Panc1 (cell line): ENCODE results near the gene FUNDC1. TPM values are rescaled to one million over a fixed set of nuclear protein-coding genes. Genes with fewer than 3 reads are reported as not detected.

Experiments
- ATAC-seq: fragments of 200-7000 bp; cut with Tn5 transposase; 2 replicates; pipeline ENCODE4 v1.9.1; 2020; ENCODE audit warnings: mild to moderate bottlenecking, moderate library complexity
- BruUV-seq: library from RNA; stranded (reverse); fragments of 400-500 nt; replicated peaks from 2 replicates; lab custom pipeline; 2021; lab: Mats Ljungman, UMichigan
- CTCF ChIA-PET: fragments of 300-600 bp; sonication (Branson Sonifier 250); formaldehyde crosslinking; loops from one replicate; lab custom pipeline; 2022; ENCODE audit warnings: antibody characterized with exemption; lab: Charles Lee
- POLR2A ChIA-PET: fragments of 300-600 bp; sonication (Branson Sonifier 250); formaldehyde crosslinking; loops from one replicate; lab custom pipeline; 2022; ENCODE audit warnings: antibody characterized with exemption; lab: Charles Lee
- DNase-seq: peaks from one replicate; pipeline ENCODE4 v3.0.0-alpha.2; 2010; ENCODE audit warnings: low read depth, low spot score
- H3K27ac ChIP-seq: 2 replicates; pipeline ENCODE4 v1.5.1; 2011; ENCODE audit warnings: mild to moderate bottlenecking, low read length, inconsistent platforms
- H3K27me3 ChIP-seq: fragments of 200-500 bp; sonication (Bioruptor generic); 2 replicates; pipeline ENCODE4 v1.6.0; 2014; ENCODE audit warnings: low read length, inconsistent platforms; ENCODE audit not compliant: control insufficient read depth, insufficient read depth
- H3K36me3 ChIP-seq: fragments of 200-500 bp; sonication (Bioruptor generic); 2 replicates; pipeline ENCODE4 v1.5.1; 2014; ENCODE audit warnings: inconsistent platforms, mild to moderate bottlenecking, low read length, moderate library complexity; ENCODE audit not compliant: control insufficient read depth, insufficient read depth
- H3K4me1 ChIP-seq: 2 replicates; pipeline ENCODE4 v1.5.1; 2011; ENCODE audit warnings: inconsistent platforms, mild to moderate bottlenecking, low read length, moderate library complexity; ENCODE audit not compliant: control insufficient read depth, insufficient read depth
- H3K4me3 ChIP-seq, 2 experiments: 2 replicates each; pipeline ENCODE4 v1.5.1; 2011 to 2012; ENCODE audit warnings: low read depth in 2 of 2, low read length in 2 of 2, mild to moderate bottlenecking in 2 of 2, inconsistent platforms in 1 of 2, moderate library complexity in 1 of 2
- H3K9me3 ChIP-seq: fragments of 200-500 bp; sonication (Bioruptor generic); 2 replicates; pipeline ENCODE4 v1.5.1; 2014; ENCODE audit warnings: low read depth, mild to moderate bottlenecking, inconsistent platforms, low read length, moderate library complexity; ENCODE audit not compliant: control insufficient read depth, insufficient read depth
- POLR2AphosphoS5 ChIP-seq: IDR thresholded peaks from 2 replicates; pipeline ENCODE4 v1.6.1; 2012; ENCODE audit warnings: mild to moderate bottlenecking, low read depth, low read length, moderate library complexity
- REST ChIP-seq, 2 experiments: IDR thresholded peaks; 2 replicates each; pipeline ENCODE4 v1.6.1; 2011 to 2012; ENCODE audit warnings: low read depth in 2 of 2, control low read depth in 1 of 2, low read length in 1 of 2, mild to moderate bottlenecking in 1 of 2, moderate library complexity in 1 of 2; ENCODE audit not compliant: insufficient read depth in 1 of 2
- SIN3A ChIP-seq: IDR thresholded peaks from 2 replicates; pipeline ENCODE4 v1.6.1; 2012; ENCODE audit warnings: low read depth, mild to moderate bottlenecking, low read length, moderate library complexity, borderline replicate concordance; ENCODE audit not compliant: insufficient read depth
- TCF7L2 ChIP-seq: IDR thresholded peaks from 2 replicates; pipeline ENCODE4 v1.6.1; 2011; ENCODE audit warnings: mild to moderate bottlenecking, low read depth, low read length, inconsistent platforms
- in situ Hi-C: cut with HindIII; loops from 2 replicates; pipeline ENCODE4 v1.10.0; 2016; ENCODE audit warnings: low sequenced_read_pairs, low pct_unique_long_range_greater_than_20kb
- intact Hi-C: fragments of 100-400 bp; cut with micrococcal nuclease; formaldehyde crosslinking; loops from one replicate; pipeline ENCODE4 v1.10.0; 2022; ENCODE audit not compliant: unreplicated experiment
- total RNA-seq: library from RNA; stranded (reverse); gene quantifications from one replicate; pipeline ENCODE4 v1.2.1, GENCODE V29; 2021; ENCODE audit not compliant: unreplicated experiment
- TF ChIP-seq, protein P1 (sequence below): fragments of 450-650 bp; IDR thresholded peaks from 2 replicates; pipeline ENCODE4 v1.5.1; 2017; ENCODE audit warnings: mild to moderate bottlenecking

FUNDC1 gene
- total RNA-seq, 1 experiment from 2014 or later: 23.2 TPM

DNA sequence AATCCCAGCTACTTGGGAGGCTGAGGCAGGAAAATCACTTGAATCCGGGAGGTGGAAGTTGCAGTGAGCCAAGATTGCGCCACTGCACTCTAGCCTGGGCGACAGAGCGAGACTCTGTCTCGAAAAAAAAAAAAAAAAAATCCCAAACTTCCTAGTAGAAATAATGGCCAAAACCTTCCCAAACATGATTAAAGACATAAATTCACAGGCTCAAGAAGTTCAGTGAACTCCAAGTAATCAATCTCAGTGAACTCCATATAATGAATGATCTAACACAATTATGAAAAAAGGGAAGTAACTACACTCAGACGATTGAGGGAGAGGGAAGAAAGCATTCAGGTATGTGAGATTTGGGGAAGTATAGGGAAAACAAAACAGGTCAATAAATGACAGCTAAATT, 6.5 kb downstream of the FUNDC1 start:
- TF ChIP-seq POLR2AphosphoS5: no peak
- TF ChIP-seq, protein P1, sequence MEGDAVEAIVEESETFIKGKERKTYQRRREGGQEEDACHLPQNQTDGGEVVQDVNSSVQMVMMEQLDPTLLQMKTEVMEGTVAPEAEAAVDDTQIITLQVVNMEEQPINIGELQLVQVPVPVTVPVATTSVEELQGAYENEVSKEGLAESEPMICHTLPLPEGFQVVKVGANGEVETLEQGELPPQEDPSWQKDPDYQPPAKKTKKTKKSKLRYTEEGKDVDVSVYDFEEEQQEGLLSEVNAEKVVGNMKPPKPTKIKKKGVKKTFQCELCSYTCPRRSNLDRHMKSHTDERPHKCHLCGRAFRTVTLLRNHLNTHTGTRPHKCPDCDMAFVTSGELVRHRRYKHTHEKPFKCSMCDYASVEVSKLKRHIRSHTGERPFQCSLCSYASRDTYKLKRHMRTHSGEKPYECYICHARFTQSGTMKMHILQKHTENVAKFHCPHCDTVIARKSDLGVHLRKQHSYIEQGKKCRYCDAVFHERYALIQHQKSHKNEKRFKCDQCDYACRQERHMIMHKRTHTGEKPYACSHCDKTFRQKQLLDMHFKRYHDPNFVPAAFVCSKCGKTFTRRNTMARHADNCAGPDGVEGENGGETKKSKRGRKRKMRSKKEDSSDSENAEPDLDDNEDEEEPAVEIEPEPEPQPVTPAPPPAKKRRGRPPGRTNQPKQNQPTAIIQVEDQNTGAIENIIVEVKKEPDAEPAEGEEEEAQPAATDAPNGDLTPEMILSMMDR: no peak
- TF ChIP-seq SIN3A: no peak
- TF ChIP-seq REST (IDR thresholded peaks at IDR 0.05; ENCODE audit: insufficient read depth in 1 of 2, low read depth in 2 of 2, low read length in 1 of 2): no peak
- no peak for TF ChIP-seq TCF7L2
- DNase-seq (no peak), ATAC-seq (no peak)
- H3K4me1 ChIP-seq: no peaks in the 10 kb centered on the region
- H3K36me3 ChIP-seq: peaks cover 3% of the 10 kb centered on the region; the same call in 1 of the 2 replicates
- CTCF ChIA-PET: no interaction called here
- H3K27ac ChIP-seq: no peak overlapping the region
- no peaks in the 10 kb centered on the region for H3K9me3 ChIP-seq
- intact Hi-C loops (no loop called here), in situ Hi-C loops (no loop called here)
- H3K4me3 ChIP-seq: no peak overlapping the region
- BruUV-seq: no TSS peak
- H3K27me3 ChIP-seq: no peaks in the 10 kb centered on the region
- POLR2A ChIA-PET: no interaction called here

- no peaks in the 10 kb centered on the region for H3K36me3 ChIP-seq
- no peaks in the 10 kb centered on the region for H3K9me3 ChIP-seq
- ATAC-seq (no peak), DNase-seq (no peak)
- H3K27me3 ChIP-seq: no peaks in the 10 kb centered on the region
- TF ChIP-seq REST (IDR thresholded peaks at IDR 0.05; ENCODE audit: insufficient read depth in 1 of 2, low read depth in 2 of 2, low read length in 1 of 2) (no peak), TCF7L2 (no peak), SIN3A (no peak), POLR2AphosphoS5 (no peak)
- TF ChIP-seq, protein P1: no peak
- CTCF ChIA-PET: interaction anchor here (0.5 kb wide), 1 partner anchor 54 kb away, joined by 6 read pairs; no protein-coding TSS in a partner anchor
- H3K4me3 ChIP-seq: no peak overlapping the region
- intact Hi-C loops (no loop called here), in situ Hi-C loops (no loop called here)
- H3K27ac ChIP-seq: no peak overlapping the region
- POLR2A ChIA-PET: no interaction called here
- no peaks in the 10 kb centered on the region for H3K4me1 ChIP-seq
- BruUV-seq: no TSS peak
Observed at GRCh38 chrX:44529310-44529709, 13.3 kb downstream of the FUNDC1 start.
